Activated gamma-delta T cell (primary cell): ENCODE measurements around the gene FZD8.
"Not testable (repeated sequence)": the region's sequence is repeated elsewhere in the genome, so short reads cannot be mapped to it uniquely, and the experiment has no call there.

Experiments
- DNase-seq: peaks from one replicate; lab custom pipeline; 2025; lab: John Stamatoyannopoulos, UW
- total RNA-seq, 2 donors: gene quantifications; one replicate each; lab custom pipeline; 2026; lab: John Stamatoyannopoulos, UW

FZD8 gene, protein sequence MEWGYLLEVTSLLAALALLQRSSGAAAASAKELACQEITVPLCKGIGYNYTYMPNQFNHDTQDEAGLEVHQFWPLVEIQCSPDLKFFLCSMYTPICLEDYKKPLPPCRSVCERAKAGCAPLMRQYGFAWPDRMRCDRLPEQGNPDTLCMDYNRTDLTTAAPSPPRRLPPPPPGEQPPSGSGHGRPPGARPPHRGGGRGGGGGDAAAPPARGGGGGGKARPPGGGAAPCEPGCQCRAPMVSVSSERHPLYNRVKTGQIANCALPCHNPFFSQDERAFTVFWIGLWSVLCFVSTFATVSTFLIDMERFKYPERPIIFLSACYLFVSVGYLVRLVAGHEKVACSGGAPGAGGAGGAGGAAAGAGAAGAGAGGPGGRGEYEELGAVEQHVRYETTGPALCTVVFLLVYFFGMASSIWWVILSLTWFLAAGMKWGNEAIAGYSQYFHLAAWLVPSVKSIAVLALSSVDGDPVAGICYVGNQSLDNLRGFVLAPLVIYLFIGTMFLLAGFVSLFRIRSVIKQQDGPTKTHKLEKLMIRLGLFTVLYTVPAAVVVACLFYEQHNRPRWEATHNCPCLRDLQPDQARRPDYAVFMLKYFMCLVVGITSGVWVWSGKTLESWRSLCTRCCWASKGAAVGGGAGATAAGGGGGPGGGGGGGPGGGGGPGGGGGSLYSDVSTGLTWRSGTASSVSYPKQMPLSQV
- total RNA-seq: 1.2 to 1.8 reads per million in 2 donors

DNA sequence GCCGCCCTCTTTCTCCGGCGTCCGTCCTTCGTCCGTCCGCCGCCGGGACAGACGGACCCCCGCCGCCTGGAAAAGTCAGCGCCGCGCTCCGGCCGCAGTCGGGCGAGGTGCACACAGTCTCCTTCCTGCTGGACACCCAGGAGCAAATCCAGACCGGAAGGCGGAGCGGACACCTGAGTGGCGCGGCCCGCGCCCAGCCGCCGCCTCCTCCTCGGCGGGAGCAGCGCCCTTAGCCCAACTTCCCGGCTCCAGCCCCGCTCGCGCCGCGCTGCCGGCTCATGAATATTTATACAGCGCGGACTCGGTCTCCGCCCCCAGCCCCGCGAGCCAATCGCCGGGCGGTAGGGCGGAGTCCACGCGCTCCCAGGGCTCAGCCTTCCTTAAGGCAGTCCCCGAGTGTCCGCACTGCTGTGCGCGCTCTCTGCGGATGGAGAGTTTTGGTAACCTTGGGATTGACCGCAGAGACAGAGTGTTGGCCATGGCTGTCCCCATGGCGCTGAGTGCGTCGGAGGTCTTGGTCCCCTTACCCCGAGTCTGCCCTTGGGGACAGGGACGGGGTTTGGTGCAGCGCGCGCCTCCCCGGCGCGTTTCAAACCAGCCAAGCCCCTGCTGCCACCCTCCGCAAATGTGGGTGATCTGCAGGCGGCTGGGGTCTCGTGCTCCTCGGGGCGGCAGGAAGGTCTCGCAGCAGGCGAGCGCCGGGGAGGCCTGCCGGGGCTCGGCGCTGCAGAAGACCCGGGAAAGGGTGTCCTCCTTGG, at the start of gene FZD8:
TSS of gene FZD8 (minus strand) at position 262 of the 758 bp plus-strand sequence. CDS start 867 bp downstream, outside the sequence.
- DNase-seq: peak; percentile 37

DNA sequence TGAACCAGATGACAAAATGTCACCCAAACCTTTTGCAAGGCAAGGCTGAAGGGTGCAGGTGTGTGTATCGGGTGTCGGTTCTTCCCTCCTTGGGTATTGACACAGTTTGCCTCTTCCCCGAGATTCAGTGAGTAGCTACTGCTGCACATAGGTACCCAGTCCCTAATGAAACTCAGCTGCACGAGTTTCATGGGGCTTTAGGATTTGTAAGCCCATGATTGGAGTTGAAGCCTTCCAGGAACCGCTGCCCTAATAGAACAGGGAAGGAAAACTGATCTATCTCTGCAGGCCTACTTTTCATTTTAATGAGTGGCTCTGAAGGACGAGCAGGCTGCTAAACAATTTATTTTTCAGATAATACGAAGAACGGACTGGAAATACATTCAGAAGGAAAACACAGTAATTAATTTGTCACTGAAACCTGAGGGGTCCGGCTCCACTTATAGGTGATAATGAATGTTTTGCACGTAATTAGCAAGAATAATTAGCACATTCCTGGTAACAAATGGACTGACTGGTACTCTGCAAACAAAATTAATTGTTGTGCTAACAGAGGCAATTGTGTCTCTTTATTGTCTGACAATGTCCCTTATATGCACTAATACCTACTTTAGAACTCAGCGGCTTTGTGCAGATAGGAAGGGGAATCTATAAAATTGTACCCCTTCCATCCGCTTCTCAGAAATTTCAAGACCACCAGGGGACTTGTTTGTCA, 49.6 kb upstream of the FZD8 start:
- DNase-seq: no peak

DNA sequence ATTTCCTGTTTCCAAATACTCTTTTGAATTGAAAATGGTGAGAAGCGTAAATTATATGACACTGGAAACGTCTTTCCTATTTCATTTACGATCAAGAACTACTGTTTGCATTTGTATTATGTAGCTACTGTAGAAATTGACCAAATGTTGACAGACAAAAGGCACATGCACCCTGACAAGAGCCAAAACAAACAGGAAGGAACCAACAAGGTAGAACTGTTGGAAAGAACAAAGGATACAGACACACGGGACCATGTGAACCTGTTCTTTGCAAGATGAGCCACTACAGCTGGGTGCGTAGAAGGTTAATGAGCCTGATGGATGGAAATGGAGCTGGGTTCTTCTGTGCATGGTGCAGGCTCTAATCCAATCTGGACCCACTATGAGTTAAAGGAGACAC, 48.4 kb upstream of the FZD8 start:
- no peak for DNase-seq

DNA sequence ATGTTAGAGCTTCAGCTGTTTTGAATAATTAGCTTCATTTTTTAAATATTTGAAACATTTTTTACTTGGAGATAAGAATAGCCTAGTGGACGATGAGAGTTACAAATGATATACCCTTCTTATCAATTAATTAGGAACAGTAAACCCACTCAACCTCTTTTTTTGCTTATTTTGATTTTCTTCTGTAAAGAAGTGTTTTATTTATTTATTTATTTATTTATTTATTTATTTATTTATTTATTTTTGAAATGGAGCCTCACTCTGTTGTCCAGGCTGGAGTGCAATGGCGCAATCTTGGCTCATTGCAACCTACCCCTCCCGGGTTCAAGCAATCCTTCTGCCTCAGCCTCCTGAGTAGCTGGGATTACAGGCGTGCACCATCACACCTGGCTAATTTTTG, 43.8 kb upstream of the FZD8 start:
- not testable (repeated sequence) for DNase-seq

DNA sequence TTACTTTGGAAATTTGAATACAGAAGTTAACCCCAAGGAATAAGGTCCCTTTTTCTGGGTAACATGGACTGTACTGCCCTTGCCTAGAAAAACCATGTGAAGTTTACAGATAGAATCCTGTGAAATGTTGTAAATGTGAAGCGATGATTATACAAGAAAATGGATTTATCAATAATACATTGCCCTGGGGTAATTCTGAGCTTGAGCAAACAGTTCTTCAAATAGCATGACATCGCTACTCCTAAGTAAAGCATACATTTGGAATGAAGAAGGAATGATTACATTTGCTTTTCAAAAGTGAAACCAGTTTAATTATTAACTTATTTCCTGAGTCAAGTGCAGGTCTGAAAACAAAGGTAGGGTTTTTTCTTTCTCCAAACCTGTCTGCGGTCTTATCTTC, 43.3 kb upstream of the FZD8 start:
- DNase-seq: no peak

DNA sequence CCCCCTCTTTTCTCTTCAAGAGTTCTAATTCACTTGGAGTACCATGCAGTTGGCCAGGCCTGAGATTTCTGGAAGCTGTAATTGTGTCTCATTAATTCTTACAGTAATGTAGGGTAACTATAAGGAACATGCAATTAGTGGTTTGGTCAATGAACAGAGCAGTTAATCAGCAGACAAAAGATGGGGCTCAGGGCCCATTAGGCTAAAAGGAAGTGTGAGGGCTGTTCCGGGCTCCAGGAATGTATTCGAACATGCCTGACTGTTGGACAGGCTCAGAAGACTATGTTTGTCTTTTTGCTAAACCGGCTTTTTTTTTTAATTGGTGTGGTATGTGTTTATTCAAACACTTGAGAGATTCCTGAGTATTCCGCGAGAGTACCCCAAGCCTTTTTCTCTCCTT, 42.5 kb upstream of the FZD8 start:
- DNase-seq: no peak

DNA sequence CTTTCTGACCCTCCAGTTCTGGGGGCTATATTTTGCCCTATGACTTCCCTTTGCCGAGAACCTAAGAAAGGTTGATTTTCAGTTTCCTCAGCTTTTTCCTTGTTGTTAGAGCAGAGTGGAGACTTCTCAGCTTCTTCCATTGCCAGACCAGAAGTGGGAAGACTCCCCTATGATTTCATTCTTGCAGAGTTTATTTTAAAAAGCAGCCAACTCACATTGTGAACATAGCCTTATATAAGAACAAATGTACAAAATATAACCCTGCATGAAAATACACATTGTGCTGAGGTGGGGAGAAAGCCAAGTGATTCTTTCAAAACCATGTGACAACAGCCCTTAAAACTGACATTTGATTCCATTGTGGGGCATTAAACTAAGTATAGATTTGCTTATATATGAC, 33.8 kb upstream of the FZD8 start:
- no peak for DNase-seq

DNA sequence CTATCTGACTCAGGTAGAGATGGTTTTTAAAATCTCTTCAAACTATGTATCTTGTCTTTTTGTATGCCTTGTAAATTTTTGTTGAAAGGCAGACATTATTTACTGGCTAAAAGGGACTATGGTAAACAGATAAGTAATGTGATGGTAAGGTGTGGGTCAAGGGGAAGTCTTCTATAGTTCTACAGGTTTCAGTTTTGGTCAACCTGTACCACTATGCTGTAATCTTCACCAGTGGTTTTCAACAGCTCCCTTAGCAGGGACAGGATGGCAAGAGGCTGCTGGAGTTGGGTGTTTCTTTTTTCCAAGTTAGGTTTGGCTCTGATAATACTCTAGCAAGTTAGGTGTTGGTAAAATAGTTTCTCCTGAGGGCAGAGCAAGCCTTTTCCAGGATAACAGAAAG, 32.7 kb upstream of the FZD8 start:
- no peak for DNase-seq

DNA sequence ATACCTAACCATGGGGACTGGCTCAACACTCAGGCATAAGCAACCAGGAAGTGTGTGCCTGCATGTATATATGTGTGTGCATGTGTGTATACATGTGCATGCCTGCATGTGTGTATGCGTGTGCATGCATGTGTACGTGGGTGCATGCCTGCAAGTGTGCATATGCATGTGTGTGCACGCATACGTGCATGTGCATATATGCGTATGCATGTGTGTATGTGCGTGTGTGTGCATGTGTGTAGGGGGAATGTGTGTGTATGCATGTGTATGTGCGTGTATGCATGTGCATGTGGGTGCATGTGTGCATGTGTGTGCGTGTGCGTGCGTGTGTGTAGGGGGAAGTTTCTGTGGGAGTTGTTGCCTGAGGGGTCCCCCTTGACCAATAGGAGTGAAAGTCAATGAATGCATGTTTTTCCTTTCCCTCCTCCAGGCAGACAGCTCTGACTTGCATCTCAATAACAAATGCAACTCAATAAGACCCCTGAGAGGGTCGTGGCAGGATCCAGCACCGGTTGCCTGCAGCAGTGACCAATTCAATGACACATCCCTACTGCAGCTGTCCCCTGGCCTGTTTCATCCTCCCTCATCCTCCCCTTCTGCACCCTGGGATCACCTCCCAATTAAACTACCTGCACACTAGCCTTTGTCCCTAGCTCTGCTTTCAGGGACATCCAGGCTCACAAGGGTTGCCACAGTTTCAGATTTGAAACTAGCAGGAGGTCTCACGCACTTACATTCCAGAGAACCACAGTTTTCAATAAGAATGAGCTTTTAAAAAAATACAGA, 27.0 kb upstream of the FZD8 start:
- no peak for DNase-seq

DNA sequence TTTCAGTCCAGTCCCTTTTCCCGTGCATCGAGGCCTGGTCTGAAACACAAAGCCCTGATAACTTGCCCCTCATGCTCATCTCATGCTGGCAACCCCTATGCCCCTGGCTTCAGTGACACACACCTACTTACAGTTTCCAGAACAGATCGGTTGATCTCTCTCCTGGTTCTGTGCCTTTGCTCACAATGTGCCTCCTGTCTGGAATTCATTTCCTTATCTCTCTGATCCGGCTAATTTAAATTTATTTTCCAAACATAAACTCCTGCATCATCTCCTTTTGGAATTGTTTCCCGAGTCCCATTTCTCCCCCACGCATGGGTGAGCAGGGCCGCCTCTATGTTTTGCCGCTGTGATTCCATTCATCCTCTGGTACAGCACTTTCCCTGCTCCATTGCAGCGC, 25.9 kb upstream of the FZD8 start:
- no peak for DNase-seq

DNA sequence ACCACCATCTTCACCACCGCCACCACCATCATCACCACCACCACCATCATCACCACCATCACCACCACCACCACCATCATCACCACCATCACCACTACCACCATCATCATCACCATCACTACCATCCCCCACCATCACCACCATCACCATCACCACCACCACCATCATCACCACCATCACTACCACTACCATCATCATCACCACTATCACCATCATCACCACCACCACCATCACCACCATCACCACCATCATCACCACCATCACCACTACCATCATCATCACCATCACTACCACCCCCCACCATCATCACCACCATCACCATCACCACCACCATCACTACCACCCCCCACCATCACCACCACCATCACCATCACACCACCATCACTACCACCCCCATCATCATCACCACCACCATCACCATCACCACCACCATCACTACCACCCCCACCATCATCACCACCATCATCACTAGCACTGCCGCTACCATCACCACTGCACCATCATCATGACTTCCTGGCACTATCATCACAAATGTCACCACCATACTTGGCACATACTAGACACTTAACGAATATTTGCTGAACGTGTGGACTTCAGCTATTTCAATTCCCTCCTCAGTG, 25.3 kb upstream of the FZD8 start:
- no peak for DNase-seq

DNA sequence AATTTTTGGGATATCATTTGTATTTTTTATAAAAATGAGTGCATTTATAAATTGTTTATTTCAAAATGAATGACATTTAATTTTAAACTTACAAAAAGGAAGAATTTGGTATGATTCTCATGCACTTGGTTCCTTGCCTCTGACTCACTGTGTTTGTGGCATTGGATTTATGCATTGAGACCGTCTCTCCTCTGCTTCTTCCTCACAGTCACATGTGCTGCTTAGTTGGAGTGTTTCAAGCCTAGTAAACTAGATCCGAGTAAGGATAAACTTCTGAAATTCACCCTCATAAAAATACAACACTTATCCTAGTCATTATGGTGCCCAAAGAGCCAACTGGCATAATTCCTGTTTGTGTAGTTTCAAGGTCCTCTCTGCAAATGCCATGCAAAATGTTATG, 19.1 kb upstream of the FZD8 start:
- DNase-seq: no peak

DNA sequence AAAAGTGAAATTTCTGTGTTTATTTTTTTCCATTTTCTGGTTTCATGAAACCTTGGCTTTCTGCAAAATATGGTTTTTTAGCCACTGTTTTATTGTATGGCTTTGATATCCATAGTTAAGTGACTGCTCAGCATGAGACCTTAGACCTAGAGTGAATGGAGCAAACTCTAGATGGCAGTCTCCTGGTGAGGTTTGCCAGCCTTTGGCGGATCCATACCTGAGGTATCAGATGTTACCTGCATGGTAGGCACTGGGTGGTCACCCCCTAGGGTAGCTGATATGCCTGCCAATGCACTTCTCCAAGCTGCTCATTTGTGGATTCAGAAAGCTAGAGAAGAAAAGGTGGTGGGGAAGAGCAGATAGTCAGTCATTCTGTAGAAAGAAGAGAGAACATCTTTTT, 17.4 kb upstream of the FZD8 start:
- no peak for DNase-seq

DNA sequence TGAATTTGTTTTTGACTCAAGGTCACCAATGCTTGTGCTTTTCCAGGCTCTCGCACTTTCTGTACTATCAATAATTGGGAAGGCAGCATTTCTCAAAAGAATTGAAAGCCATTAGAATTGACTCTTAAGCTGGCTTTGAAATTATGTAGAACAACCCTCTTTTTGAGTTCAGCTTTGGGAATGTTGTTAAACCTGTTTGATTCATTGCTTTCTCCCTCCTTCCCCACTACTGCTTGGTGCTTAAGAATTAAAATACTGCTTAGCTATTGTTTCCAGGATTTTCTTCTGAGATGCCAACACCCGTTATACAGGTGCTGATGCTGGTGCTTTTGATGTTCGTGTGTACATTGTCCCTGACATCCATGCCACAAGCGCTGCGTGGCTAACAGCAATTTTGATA, 15.5 kb upstream of the FZD8 start:
- DNase-seq: no peak

DNA sequence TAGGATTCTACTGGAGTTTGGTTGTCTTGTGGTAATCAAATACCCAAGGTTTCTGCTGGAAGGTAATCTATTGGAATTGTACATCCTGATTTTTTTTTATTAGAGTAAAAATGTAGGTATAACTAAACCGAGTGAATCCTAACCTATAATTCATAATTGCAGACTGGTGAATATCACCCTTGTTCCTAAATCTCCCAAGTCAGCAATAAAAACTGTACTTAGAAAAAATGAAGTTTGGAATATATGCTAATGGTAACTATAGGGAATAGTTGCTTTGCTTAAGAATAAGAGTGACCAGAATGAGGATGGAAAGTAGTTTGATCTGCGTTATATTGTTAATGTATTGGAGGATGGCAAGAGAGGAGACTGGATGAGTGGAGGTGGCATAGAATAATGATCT, 10.7 kb upstream of the FZD8 start:
- no peak for DNase-seq

DNA sequence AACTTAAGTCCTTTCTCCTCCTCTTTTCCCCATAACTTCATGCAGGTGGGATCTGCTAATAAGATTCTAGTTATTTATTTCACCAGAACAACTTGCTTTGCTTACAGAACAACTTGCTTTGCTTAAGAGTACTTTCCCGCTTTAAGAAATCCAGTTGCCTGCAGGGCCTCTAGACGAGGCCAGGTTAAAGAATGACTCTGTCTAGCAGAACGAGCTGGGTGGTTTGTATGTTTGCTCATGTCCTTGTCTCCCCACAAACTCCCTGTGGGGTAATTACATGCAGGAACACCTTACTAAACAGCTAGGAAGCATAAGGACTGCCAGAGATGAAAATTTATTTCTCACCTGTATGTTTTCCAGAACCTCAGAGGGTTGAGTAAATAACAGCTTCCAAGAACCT, 8.8 kb upstream of the FZD8 start:
- no peak for DNase-seq

DNA sequence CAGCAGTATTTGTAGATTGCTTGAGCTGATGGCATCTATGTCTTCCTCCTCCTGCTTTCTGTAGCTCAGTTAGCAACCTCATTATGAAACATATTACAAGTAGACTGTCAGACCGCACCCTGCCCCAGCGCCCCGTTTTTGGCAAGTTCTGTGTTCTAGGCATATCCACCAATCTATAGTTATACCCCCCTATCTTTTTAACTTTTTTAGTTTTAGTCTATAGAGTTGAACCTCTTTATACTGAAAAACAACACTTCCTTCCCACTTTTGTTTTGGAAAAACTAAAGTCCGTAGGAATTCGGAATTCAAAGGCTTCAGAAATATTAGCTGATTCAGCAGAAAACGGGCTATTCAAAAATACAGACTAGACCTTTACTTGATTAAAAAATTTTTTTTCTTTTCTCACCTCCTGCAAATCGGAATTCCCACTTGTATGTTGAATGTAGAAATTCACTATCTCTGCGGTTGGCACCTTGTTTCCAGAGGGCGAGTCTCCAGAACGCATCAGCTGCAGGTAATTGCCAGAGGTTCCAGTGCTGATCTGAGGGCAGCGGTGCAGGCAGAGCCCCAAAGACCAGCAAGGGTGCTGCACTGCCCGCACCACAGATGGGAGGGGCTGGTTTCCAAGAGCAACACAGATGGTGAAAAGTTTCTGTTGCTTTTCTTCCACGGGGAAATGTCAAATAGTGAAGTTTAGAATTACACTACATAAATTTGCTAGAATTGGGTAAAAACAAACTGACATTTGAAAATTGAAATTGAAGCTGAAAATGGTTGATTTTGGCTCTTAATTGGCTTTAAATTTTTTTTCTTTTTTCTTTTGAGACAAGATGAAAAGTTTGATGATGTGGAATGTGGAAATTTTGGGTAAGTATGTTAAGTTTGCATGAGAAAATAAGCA, 2.2 kb upstream of the FZD8 start:
- DNase-seq: no peak

DNA sequence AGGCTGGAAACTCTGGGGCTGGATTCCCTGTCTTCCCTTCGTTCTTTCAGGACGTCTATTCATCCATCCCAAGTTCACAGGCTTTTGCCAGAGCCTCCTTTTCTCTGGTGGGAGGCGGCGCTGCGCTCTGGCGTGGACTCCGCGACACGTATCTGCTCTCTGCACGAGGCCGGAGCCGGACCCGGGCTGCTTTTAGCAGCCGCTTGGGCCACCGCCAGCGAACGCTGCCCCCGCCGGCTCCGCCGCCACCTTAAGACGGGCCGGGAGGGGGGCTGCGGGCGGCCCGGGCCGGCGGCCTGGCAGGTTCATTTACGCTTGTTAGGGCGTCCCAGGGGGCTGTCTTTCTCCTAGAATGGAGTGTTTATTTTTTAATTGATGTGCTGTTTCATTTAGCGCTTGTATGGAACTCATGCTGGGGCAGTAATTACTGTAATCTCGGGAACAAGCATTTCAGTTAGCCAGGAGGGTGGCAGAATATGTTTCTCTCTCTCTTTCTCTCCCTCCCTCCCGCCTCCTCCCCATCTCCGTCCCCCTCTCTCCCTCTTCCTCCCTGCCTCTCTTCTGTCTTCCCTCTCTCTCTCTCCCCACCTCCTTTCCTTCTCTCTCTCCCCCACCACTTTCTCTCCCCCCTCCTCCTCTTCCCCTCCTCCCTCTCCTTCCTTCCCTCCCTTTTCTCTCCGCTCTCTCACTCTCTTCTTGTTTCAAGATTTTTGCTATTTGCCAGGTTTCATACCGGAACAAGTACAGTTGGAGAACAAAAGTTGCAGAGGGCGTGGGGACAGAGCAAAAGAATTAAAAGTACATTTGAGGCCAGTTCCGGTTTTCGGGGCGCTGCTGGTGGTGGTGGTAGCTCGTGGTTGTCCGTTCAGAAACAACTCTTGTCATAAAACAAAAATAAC, 1.3 kb upstream of the FZD8 start:
- DNase-seq: peak; percentile 14

DNA sequence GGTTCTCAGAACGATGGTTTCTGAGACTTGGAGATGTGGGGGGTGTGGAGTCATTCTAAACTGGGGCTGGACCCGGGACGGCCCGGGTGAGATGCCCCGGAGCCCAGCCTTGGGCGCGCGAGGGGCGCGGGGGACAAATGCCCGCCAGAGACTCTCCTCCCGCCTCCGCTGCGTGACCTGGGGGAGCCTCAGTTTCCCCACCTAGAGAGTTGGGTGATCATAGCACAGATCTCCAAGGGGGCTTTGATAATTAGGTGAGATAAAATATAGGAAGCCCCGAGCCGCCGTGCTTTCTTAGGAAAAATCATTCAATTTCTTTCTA, 658 bp upstream of the FZD8 start:
- DNase-seq: no peak
